Central memory CD8-positive, alpha-beta T cell (primary cell): ENCODE measurements around the gene ADAM19.

Experiments used
- ATAC-seq: fragments of 150-1000 bp; cut with Tn5 transposase; replicated peaks from 2 replicates; pipeline ENCODE4 v1.10.0; 2022; ENCODE audit warnings: mild to moderate bottlenecking, moderate FRiP score, moderate number of reproducible peaks; ENCODE audit not compliant: poor library complexity, severe bottlenecking; ENCODE audit errors: extremely low read depth
- DNase-seq, 2 donors: peaks; one replicate each; pipeline ENCODE4 v3.0.0; 2021; ENCODE audit warnings: low spot score in 2 of 2
- H3K27ac Mint-ChIP-seq: one replicate; pipeline ENCODE4 v1.8.0; 2022; ENCODE audit warnings: low read depth, mild to moderate bottlenecking, moderate library complexity, mixed read lengths
- H3K27me3 Mint-ChIP-seq: one replicate; pipeline ENCODE4 v1.8.0; 2022; ENCODE audit warnings: mixed read lengths
- H3K36me3 Mint-ChIP-seq: one replicate; pipeline ENCODE4 v1.8.0; 2022; ENCODE audit warnings: mild to moderate bottlenecking, moderate library complexity, mixed read lengths; ENCODE audit not compliant: insufficient read depth
- H3K4me1 Mint-ChIP-seq: one replicate; pipeline ENCODE4 v1.8.0; 2022; ENCODE audit warnings: mixed read lengths
- H3K4me3 Mint-ChIP-seq: one replicate; pipeline ENCODE4 v1.8.0; 2022; ENCODE audit warnings: mild to moderate bottlenecking, moderate library complexity, mixed read lengths
- H3K9me3 Mint-ChIP-seq: one replicate; pipeline ENCODE4 v1.8.0; 2022; ENCODE audit warnings: mixed read lengths

ADAM19 gene, protein sequence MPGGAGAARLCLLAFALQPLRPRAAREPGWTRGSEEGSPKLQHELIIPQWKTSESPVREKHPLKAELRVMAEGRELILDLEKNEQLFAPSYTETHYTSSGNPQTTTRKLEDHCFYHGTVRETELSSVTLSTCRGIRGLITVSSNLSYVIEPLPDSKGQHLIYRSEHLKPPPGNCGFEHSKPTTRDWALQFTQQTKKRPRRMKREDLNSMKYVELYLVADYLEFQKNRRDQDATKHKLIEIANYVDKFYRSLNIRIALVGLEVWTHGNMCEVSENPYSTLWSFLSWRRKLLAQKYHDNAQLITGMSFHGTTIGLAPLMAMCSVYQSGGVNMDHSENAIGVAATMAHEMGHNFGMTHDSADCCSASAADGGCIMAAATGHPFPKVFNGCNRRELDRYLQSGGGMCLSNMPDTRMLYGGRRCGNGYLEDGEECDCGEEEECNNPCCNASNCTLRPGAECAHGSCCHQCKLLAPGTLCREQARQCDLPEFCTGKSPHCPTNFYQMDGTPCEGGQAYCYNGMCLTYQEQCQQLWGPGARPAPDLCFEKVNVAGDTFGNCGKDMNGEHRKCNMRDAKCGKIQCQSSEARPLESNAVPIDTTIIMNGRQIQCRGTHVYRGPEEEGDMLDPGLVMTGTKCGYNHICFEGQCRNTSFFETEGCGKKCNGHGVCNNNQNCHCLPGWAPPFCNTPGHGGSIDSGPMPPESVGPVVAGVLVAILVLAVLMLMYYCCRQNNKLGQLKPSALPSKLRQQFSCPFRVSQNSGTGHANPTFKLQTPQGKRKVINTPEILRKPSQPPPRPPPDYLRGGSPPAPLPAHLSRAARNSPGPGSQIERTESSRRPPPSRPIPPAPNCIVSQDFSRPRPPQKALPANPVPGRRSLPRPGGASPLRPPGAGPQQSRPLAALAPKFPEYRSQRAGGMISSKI

DNA sequence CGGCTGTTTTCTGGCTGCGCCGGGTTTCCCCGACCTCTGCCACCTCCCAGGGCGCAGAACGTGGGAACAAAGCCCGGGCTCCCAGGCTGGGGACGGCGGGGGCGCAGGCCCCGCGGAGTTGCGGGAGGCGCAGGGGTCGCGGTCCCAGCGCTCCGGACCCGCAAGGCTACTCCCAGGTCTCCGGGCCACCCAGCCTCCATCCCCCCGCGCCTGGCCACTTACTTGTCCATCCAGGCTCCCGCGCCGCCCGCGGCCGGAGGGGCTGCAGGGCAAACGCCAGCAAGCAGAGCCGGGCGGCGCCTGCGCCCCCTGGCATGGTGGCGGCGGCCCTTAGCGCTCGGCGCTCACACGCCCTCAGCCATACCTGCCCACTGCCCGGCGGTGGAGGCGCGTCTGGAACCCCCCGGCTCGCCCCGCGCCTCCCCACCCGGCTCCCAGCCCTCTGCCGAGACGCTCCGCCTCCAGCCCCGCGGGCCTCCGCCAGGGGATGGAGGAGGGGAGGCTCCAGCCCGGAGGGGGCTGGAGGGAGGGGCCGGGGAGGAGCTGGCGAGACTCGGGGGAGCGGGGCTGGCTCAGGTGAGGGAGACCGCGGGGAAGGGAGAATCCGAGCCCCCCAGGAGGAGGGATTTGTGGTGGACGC, at the start of gene ADAM19:
ADAM19 (minus strand) TSS at position 395 of the 640 bp plus-strand sequence; CDS start at position 316, 79 bp downstream.
- no peaks in the 10 kb centered on the region for H3K9me3 Mint-ChIP-seq
- H3K4me1 Mint-ChIP-seq = peaks cover 28% of the 10 kb centered on the region
- no peak for DNase-seq
- peak within 1 kb of the TSS; percentile 93 for H3K27ac Mint-ChIP-seq
- ATAC-seq = peak; percentile 49
- H3K36me3 Mint-ChIP-seq = peaks cover 2% of the 10 kb centered on the region
- H3K4me3 Mint-ChIP-seq = peak within 1 kb of the TSS; percentile 96
- H3K27me3 Mint-ChIP-seq = peaks cover 16% of the 10 kb centered on the region

DNA sequence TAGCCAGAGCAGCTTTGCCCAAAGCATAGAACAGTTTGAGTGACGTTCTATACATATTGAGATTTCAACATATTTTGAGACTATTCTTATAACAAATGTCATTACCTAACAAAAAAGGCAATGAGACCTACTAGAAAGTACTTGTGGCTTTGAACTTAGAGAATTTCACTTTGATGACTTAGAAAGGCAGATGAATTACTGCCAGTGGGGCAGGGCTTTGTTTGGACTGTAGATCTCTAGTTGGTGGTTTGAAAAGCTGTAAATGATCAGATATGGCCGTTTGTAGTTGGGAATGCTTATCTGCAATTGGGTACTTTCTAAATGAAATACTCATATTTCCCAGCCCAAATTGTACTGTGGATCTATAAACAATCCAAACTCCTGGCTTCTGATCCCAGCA, 48.6 kb upstream of the ADAM19 start:
- Mint-ChIP-seq H3K27ac (no peak overlapping the region), H3K4me1 (no peaks in the 10 kb centered on the region), H3K36me3 (no peaks in the 10 kb centered on the region), H3K27me3 (no peaks in the 10 kb centered on the region), H3K4me3 (no peak overlapping the region), H3K9me3 (no peaks in the 10 kb centered on the region)
- DNase-seq (no peak), ATAC-seq (no peak)

DNA sequence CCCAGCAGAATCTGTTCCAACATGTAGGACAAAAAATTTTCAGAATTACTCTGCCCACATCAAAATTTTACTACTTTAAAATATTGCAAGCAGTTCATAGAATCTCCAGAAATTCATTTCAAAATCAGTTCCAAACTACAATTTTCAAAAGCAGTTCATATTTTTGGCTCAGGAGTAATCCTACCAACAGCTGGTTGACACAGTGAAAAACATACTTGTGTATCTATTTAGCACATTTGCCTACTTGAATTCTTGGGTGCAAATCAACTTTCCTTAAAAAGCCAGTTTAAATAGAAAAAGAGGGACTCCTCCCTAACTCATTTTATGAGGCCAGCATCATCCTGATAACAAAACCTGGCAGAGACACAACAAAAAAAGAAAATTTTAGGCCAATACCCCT, 45.2 kb upstream of the ADAM19 start:
- ATAC-seq = no peak
- DNase-seq = no peak
- Mint-ChIP-seq H3K27ac (no peak overlapping the region), H3K36me3 (no peaks in the 10 kb centered on the region), H3K27me3 (no peaks in the 10 kb centered on the region), H3K9me3 (no peaks in the 10 kb centered on the region), H3K4me3 (no peak overlapping the region), H3K4me1 (no peaks in the 10 kb centered on the region)

DNA sequence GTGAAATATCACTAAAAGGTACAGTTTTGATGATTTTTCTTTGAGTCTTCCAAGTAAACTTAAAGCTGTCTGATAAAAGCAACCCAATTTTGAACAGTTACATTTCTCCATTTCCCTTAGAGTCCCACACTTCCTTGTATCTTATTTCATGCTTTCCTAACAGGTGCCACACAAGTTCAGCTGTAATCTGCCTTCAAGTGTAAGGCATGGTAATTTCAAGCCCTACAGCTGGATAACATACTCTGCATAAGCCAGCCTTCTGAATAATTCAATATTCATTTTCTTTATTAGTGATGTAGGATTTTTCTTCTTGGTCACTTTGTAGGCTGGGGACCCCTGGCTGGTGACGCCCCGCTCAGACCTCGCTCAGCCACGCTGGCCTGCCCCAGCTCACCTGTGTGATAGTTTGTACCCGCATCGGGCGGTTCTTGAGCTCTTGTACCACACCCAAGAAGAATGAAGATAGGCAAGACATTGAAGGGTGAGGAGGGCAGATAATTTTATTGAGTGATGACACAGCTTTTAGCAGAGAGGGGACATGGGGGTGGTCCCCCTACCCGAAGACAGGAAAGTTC, 42.7 kb upstream of the ADAM19 start:
- Mint-ChIP-seq H3K4me3 (no peak overlapping the region), H3K9me3 (no peaks in the 10 kb centered on the region), H3K4me1 (peaks cover 9% of the 10 kb centered on the region), H3K36me3 (no peaks in the 10 kb centered on the region), H3K27ac (no peak overlapping the region), H3K27me3 (no peaks in the 10 kb centered on the region)
- no peak for DNase-seq
- no peak for ATAC-seq

DNA sequence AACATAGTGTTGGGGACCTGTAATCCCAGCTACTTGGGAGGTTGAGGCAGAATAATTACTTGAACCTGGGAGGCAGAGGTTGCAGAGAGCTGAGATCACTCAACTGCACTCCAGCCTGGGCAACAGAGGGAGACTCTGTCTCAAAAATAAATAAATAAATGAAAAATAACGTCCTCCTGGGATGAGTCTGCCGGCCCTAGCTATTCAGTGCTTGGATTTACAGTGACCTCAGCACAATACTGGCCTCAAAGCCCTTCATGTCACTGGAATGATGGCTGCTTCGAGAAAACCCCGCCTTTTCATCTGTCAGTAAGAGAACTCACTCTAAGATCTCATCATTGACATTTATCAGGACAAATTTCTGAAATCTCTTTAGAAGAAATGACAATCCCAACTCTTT, 41.2 kb upstream of the ADAM19 start:
- ATAC-seq = no peak
- Mint-ChIP-seq H3K27ac (no peak overlapping the region), H3K27me3 (no peaks in the 10 kb centered on the region), H3K9me3 (no peaks in the 10 kb centered on the region), H3K4me3 (no peak overlapping the region), H3K4me1 (peaks cover 10% of the 10 kb centered on the region), H3K36me3 (no peaks in the 10 kb centered on the region)
- DNase-seq = no peak

DNA sequence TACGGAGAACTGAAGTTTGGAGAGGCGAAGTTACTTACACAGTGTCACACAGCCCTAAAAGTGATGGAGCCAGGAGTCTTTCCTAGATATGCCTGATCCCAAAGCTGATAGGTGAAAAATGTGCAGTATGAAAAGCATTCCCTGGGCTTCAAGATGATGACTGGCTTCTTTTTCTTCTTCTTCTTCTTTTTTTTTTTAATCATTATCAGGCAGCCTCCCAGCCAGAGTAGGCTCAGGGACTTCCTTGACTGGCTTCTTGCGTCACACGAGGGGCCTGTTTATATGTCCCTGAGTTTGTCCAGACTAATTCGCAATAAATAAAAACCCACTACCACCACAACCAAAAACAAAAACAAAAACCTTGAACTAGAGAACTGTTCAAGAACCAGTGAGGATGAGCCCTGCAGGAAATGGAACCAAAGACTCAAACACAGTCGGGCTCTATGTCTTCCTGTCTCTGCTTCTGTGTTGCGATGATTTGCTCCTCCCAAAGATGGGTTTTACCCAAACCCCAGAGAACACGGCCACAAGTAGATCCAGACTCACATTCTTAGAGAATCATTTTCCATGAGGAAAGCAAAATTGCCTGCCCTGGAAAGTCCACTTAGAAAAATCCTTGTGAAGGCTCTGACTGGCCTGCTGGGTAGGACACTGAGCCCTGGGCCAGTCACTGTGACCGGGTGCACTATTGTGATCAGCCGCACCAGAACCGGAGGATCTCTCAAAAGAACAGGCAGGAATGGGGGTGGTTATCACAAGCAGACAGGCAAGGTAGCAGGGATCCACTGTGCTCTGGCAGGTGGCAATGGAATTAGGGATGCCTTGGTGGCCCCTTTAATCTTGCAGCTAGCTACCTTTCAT, 38.0 kb upstream of the ADAM19 start:
- DNase-seq = no peak

DNA sequence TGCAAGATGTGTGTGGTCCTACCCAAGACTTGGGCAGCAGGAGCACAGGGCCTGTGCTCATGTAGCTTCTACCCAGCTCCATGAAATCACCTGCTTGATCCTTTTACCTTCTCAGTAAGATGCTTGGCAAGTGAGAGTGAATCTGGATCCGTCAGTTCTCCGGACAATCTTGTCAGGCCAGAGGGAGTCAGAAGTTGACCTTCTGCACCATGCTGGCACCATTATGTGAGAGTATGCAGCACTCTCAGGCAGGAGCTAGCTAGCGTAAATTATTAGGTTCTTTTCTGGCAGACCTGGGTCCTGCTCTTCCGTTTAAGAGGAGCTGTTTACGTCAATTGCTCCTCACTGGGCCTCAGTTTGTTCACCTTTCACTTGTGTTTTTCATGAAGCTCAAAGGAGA, 37.0 kb upstream of the ADAM19 start:
- no peaks in the 10 kb centered on the region for H3K36me3 Mint-ChIP-seq
- DNase-seq (no peak), ATAC-seq (no peak)
- H3K27me3 Mint-ChIP-seq = no peaks in the 10 kb centered on the region
- no peak overlapping the region for H3K4me3 Mint-ChIP-seq
- no peak overlapping the region for H3K27ac Mint-ChIP-seq
- H3K9me3 Mint-ChIP-seq = no peaks in the 10 kb centered on the region
- peaks cover 26% of the 10 kb centered on the region for H3K4me1 Mint-ChIP-seq

More for the DNA sequence above, 38.0 kb upstream of the ADAM19 start:
- Mint-ChIP-seq H3K36me3 (no peaks in the 10 kb centered on the region), H3K27ac (peak overlapping the region; percentile 59), H3K4me3 (no peak overlapping the region), H3K9me3 (no peaks in the 10 kb centered on the region), H3K27me3 (no peaks in the 10 kb centered on the region), H3K4me1 (peaks cover 21% of the 10 kb centered on the region)
- peak; percentile 46 for ATAC-seq

DNA sequence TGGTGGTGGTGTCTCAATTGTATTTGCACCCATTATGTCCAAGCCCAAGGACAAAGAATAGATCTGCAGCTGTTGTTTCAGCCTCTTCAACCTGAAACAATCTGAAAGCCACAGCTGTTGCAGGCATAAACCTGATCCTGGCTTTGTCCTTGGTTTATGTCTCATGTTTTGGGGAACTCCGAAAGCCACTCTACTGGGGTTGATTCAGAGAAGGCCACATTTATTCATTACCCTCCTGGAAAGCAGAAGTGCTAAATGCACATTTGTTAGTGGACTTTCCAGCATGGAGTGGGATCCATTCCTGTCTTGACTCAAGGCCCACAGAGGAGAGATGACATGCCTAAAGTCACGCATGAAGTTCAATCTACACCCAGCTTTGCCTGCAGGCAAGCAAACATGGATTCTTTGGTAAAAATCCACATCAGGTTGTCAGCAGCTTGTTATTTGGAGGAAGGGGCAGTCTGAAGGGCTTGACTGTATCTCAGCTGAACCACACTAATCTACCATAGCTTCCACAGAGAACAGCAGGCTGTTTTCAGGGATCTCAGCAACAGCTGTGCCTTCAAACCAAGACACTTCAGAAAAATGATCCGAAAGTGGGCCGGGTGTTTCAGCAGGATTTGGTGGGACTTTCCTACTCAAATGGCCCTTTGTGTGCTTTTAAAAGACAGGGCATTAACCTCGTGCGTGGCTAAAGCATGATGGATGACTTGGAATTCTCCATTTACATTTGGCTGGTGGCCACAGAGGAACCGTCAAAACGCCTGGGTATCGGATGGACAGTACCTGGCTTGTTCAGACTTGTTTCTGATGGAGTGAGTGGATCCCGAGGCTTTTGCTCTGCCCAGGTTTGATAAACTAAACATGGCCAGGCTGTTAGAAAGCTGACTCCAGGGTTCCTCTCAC, 36.2 kb upstream of the ADAM19 start:
- H3K4me3 Mint-ChIP-seq = no peak overlapping the region
- no peak for DNase-seq
- no peaks in the 10 kb centered on the region for H3K27me3 Mint-ChIP-seq
- no peaks in the 10 kb centered on the region for H3K9me3 Mint-ChIP-seq
- H3K4me1 Mint-ChIP-seq = peaks cover 32% of the 10 kb centered on the region
- H3K36me3 Mint-ChIP-seq = no peaks in the 10 kb centered on the region
- no peak for ATAC-seq
- H3K27ac Mint-ChIP-seq = no peak overlapping the region

DNA sequence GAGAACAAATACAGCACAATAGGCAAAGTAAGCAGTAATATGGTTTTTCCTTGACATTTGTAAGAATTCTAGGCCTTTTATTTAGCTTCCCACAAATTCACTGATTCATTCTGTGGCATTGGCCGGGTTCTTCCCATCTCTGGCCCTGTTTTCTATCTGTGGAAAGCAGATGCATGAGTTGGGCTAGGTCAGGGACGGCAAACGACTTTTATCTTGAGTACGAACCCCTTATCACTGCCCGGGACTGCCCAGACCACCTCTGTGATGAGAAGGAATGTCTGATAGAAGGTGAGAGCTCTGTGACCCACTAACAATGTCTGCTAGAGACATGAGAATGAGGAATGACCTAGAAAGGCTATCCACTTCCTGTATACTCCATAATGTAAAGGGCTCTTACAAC, 35.4 kb upstream of the ADAM19 start:
- Mint-ChIP-seq H3K9me3 (no peaks in the 10 kb centered on the region), H3K4me1 (peaks cover 32% of the 10 kb centered on the region), H3K27ac (no peak overlapping the region), H3K4me3 (no peak overlapping the region), H3K36me3 (no peaks in the 10 kb centered on the region), H3K27me3 (no peaks in the 10 kb centered on the region)
- no peak for ATAC-seq
- no peak for DNase-seq

DNA sequence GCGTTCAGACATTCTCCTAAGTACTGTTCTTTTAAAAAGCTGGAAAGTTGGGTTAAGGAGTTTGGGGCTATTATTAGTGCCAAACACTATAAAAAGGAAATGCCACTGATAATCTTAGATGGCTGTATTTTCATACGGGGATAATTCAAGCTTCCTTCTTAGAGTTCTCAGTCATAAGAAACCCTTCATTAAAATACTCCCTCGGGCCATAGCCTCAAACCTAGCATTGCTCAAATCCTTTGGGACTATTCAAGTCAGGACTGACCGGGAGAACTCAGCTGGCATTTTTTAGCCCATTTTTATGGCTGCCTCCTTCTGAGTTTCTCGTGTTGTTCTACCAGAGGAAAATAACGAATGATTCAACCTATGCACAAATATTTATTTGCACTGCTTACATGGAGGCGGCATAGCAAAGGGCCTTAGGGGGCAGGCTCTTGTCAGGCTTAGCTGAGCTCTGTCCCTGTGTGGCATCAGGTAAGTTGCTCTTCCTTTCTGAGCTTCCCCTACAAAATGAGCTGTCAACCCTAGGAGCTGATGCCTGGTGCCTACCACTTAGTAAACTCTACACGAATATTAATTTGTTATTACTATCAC, 33.5 kb upstream of the ADAM19 start:
- H3K27me3 Mint-ChIP-seq = no peaks in the 10 kb centered on the region
- ATAC-seq = no peak
- H3K4me3 Mint-ChIP-seq = no peak overlapping the region
- peaks cover 33% of the 10 kb centered on the region for H3K4me1 Mint-ChIP-seq
- H3K9me3 Mint-ChIP-seq = no peaks in the 10 kb centered on the region
- H3K27ac Mint-ChIP-seq = no peak overlapping the region
- no peaks in the 10 kb centered on the region for H3K36me3 Mint-ChIP-seq
- no peak for DNase-seq
